Fibroblast of skin of abdomen (primary cell): ENCODE measurements around the gene TOP3B.

Experiments used
- DNase-seq: peaks from one replicate; pipeline ENCODE4 v3.0.0-alpha.2; 2013

TOP3B gene

DNA sequence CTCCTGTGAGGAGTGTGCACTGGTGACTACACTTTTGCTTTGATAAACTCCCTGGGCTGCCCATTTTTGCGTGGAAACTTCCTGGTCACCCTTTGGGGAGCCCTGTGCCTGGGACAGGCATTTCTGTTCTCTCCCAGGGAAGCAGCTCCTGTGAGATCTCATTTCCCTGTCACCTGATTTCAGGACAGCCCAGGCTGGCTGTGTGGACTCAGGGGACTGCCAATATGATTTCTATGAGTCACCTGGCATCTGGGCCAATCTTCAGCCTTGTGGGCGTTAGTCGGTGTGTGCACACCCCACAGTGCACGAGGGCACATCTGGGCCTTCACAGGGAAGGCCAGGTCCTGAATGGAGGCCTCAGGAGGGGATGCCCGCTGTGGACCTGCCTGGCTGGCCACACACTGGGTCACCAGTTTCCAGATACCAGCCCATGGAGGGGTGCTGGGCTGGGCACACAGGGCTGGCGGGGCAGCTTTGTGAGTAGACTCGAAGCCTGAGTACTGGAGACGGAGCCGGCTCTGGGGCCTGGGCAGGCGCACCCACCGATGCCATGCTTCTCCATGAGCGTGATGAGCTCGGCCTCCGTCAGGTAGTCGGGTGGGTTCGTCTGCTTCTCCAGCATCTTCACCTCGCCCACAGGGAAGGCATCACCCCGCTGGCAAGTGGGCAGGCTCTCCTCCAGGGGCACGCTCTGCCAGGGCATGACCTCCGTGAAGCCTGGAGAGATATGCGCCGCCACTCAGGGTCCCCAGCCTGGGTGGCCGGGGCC lies 20.5 kb downstream of the TOP3B start:
- DNase-seq, result no peak

DNA sequence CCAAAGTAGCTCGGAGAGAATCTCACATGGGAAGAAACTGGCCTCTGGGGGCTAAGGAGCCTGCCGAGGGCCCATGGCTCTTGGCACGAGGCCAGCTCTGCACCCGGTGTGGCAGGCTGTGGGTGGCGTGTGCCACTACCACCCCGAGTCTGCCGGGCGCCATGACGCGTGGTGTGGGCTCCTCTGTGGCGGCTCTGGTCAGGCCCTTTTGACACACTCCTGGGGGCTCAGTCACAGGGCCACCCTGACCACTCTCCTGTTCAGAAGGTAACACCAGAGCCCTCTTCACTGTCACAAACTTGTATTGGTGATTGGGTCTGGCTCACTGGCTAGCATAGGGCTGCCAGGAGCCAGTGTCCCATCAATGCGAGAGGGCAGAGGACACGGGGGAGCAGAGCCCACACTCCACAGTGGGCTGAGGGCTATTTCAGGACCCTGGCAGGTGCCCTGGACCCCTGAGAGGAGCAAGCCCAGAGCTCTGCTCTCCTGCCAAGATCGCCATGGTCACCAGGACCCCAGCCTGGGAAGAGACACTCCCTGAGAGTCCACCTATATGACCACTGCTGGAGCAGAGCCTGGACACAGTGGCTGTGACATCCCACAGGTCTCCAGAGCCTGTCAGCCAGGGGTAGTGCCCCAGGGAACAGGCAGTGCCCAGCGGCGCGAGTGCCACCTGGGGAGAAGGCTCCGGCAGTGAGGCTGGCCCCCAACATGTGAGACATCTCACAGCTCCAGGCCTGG lies 21.3 kb downstream of the TOP3B start:
- DNase-seq, result no peak

DNA sequence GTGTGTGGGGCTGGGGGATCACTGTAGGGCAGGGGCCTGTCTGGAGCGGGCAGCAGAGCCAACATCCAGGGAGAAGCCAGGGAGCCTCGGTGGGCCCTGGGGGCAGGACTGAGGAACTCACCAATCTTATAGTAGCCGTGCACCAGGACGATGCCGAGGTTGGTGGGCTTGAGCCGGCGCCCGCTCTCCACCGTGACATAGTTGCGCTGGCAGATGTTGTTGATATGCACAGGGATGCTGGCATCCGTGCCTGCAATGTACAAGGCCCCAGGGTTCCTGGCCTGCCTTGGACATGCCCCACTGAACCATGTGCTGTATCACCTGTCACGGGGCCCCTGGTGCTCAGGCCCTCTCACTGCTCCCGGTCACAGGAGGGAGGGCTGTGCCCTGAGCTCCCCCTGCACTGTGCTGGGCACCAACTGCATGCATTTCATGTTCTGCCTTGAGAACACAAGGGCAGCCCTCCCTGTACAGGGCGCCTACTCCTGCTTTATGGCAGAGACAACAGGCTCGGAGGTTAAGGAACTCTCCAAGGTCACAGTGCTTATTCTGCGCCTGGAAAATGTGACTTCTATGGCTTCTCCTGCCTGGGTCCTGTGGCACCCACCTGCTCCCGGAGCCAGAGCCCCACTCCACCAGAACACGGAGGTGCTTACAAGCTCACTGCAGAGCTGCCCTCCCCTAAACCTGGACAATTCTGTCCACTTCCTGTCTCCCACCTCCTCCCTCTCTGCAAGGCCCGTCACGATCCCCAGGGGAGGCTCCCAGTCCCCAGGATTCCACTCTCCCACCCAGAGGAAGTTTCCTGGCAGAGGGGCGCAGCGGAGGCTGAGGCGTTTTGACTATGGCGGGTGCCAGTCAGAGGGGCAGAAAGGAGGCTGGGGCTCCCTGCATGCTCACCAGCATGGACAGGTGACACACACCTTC lies 22.1 kb downstream of the TOP3B start:
- DNase-seq, result no peak

DNA sequence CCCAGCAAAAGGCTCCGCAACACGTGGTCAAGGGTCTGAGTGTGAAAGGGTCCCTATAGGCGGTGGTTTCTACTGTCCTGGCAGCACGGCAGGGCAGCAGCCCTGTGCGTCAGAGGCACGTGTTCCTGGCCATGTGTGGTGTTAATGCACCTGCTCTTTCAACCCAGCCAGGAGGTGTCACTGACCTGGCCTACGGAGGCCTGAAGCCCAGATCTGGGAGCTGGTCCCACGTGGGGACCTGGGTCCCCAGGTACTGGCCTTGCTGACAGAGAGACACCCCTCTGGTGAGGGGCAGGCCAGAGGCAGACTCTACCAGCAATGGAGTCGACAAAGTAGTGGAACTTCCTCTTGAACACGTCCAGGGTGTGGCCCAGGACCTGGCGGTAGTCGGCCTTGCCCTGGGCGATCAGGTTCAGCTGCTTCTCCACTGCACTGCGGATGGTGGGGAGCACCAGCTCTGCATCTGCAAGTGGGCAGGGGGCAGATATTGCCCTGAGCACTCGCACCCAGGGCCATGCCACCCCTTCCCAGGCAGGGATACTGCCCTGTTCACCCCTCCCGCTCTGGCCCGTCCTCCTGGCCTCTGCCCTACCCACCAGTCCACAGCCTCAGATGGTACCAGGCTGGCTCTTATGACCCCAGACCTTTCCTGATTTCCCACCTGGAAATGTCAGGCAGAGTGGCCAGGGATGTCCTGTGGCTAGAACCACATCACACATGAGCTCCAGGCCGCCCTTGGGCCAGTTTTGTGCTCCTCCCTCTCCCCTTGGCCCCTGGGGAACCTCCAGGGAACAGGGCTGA lies 23.1 kb downstream of the TOP3B start:
- no peak for DNase-seq

DNA sequence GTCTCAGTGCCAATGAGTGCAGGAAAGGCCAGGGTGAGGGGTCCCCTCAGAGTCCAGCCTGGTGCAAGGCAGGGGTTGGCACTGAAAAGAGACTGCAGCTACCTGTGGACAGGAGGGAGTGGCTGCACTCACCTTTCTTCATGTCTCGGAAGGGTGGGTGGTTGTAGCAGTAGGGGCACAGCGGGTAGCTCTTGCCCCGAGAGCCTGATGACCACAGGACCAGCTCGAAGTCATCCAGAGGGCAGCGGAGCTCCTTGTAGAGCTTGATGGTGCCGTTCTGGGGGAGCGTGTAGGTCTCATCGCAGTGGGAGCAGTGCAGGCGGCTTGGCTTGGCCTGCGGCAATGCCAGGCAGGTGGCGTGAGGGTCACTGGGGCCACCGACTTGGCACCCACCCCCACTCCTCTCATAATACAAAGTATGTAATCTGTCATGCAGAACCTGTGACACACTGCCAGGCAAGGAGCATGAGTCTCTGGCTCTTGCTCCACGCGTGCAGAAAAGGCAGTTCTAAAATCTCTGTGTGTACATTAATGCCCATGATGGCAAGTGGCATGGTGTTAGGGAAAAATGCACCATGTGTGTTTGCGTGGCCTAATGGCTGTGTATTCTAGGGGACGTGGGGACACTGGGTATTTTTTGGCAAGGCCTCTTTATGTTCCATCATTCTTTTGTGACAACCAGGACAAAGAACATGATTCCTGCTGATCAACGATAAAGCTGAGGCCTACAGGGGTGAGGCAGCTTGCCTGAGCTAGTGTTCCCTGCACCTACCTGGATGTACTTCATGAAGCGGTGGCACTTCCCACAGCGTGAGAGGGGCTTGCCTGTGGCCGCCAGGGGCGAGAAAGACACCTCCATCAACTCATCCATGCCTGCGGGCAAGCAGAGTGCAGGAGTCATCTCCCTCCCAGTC lies 24.0 kb downstream of the TOP3B start:
- no peak for DNase-seq

DNA sequence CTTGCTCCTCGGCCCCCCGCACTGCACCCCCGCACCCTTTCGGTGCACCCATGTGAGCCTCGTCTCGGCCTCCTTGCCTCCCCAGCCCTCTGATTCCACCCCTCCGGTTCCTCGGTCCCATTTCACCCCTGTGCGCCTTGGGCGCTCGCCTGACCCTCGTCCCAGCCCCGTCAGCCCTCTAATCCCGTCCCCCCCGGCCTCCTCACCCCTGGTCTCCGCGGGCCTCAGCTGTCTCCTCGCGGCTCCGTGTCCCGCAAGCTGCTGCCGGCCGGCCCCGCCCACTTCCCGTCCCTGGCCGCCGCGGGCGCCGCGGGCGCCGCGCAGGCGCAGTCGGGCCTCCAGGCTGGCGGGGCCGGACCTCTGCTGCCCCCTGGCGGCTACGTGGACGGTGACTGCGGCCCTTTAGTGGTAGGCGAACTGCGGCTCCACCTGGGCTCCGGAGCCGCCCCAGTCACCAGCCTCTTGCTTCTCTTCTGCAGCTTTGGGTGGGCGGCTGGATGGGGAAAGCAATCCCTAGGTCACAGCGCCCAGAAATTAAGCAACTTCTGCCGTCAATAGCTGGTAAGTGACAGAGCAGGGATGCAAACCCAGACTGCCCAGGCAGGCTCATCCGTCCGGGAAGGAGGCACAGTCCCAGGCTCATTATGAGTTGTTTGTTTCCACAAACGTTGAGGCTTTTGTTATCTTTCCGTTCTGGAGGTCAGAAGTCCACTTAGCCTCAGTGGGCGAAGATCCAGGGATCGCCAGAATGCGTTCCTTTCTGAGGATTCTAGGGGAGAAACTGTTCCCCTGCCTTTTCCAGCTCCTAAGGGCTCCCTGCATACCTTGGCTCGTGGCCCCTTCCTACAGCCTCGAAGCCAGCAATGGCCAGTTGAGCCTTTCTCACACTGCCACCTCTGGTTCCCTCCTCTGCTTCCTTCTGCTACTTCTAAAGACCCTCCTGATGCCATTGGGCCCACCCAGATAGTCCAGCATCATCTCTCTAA lies 29.7 kb downstream of the TOP3B start, which contains the start of gene PPM1F:
PPM1F (minus strand) TSS at position 263 of the 986 bp plus-strand sequence. CDS start 6,800 bp downstream, outside the sequence.
- peak; percentile 74 for DNase-seq

DNA sequence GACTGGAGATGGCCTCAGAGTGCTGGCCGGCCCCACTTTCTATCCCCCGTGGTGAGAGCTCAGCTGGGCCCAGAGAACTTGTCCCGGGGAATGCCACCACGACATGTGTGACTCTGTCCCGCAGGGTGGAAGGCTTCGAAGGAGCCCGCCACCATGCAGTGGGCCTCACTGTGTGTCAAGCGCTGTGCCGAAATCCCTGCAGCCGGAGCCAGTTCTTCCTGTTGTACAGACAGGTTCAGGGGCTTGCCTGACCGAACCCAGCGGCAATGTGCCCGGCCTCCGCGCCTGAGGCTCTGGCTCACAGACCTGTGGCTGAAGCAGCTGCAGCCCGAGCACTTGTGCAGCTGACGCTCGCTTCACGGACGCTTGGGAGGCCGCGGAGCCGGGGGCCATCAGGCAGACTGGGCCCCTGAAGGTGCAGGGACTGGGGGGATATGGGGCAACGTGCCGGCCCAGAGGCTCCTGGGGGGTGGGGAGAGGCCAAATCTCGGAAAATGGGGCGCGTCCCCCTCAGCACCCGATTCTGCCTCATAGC lies 30.6 kb downstream of the TOP3B start:
- peak; percentile 20 for DNase-seq

DNA sequence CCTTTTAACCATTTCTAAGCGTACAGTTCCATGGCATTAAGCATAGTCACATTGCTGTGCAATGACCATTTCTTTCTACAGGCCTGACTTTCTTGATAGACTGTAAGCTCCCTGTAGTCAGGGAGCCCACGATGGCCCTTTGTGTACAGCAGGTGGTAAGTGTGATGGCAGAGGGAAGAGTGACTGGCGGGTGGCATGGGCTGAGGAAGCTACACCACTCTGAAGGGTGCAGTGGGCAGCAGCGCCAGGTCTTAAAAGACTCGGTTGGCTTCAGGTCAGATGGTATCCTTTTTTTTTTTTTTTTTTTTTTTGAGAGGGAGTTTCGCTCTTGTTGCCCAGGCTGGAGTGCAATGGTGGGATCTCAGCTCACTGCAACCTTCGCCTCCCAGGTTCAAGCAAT lies 31.5 kb downstream of the TOP3B start:
- no peak for DNase-seq

DNA sequence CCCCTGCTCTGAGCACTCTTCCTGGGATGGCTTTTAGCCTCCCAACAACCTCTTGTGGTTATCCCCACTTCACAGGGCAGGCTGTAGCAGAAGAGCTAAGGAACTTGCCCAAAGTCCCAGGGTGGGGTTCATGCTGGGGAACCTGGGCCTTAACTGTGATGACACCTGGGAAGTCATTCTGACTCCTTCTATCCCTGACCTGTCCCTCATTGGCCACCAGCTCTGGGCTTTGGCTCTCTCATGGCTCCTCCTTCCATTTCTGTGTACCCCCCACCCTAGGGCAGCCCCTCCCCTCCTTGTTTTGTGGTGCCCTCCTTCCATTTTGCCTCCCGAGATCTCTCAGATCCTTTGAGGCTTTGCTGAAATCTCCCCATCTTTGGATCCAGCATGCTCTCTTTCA lies 32.6 kb downstream of the TOP3B start:
- no peak for DNase-seq

DNA sequence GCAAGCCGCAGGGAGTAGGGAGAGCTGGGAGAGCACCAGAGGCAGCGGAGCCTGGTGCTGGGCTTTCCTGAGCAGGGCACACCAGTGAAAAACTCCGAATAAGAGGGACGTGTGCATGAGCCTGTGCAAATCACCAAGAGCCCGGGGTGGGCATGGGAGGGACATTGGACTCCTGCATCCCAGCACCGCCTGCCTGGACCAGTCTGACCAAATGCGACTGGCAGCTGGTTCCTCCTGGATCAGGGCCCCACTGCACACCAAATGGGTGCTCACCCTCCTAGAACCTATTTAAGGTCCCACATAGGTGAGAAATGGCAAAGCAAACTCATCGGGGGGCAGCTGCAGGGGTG lies 33.0 kb downstream of the TOP3B start:
- DNase-seq, result no peak

DNA sequence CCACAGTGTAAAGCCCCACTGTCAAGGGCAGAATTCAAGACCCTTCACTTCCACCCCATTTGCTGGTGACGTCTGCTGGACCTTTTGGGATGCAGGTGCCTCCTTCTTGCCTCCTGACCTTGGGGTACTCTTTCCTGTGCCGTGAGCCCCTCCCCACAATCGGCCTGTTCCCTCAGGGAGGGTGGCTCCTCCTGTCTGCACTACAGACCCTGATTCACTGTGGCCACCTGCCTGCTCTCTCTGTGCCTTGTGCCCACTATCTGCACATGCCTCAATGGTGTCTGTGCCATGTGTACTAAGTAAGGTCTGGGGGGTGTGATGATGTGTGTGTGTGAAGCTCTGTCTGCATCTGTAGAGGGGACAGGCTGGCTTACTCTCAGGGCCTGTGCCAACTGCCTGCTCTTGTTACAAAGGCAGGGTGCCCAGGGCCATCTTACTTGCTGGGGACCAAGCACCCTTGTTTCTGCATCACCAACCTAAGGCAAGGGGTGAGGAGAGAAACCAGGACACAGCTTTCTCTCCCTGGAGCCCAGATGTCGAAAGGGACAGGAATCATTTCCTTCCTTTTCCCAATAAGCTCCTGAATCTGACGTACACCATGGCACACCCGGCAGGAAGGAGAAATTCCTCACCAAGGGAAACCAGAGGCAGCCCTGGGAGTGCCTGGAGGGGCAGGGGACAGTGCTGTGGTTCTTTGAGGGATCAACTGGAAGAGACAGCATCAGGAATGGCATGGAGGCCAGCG lies 33.6 kb downstream of the TOP3B start:
- no peak for DNase-seq

DNA sequence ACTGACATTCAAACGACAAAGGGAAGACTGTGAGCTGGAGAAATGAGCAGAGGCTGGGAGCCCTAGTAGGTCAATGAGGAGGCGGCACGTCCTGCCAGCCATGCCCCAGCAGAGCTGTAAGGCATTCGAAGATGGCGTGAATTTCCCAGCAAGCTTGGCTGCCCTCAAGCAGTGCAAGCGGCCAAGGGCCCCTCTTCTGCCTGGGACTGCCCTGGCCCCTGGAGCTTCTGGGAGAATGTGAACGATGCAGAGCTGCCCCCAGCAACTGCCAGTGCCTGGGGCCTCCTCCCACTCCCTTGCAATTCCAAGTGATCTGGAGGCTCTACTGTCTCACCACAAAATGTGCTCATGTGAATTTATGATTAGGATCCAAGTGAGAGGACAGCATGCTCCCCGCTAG lies 34.2 kb downstream of the TOP3B start:
- DNase-seq, result no peak

DNA sequence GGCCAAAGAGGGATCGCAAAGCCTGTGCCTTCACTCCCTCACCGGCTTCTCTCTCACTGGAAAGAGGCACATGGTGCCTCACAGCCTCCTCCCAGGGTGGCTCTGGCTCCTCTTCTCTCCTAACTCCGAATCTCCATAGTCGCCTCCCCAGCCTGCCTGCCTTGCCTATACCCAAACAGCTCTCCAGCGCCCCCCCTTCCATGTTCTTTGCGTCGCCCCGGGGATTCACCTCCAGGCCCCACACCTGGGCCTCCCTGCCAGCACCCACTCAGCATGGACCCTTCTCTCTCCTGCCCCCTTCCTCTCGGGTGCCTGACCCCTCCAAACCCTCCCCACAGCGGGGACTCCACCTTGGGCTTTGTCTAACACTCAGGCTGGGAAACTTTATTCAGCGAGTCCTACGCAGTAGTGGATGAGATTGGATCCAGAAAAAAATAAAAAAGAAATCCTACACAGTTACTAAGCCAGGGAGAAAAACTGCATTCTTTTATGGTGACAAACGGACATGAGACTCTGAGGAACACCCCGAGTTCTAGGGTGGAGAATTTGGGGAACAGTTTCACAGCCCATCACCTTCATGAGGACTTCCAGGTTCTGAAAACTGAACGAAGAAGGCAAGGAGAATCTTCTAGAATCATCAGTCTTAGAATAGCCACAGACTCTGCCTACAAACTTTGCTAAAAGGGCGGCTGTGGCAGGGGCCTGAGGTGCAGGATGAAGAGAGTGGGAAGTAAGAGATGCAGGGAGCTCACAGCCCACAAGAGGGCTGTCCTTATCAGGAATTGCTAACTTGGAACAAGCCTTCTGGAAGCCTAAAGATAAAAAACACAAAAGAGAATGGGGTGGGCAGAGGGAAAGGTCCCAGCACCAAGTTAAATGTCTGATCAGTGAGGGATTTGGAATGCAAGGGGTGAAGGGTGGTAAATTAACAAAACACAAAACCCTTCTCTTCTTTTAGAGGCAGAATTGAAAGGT lies 35.3 kb downstream of the TOP3B start:
- peak; percentile 57 for DNase-seq

DNA sequence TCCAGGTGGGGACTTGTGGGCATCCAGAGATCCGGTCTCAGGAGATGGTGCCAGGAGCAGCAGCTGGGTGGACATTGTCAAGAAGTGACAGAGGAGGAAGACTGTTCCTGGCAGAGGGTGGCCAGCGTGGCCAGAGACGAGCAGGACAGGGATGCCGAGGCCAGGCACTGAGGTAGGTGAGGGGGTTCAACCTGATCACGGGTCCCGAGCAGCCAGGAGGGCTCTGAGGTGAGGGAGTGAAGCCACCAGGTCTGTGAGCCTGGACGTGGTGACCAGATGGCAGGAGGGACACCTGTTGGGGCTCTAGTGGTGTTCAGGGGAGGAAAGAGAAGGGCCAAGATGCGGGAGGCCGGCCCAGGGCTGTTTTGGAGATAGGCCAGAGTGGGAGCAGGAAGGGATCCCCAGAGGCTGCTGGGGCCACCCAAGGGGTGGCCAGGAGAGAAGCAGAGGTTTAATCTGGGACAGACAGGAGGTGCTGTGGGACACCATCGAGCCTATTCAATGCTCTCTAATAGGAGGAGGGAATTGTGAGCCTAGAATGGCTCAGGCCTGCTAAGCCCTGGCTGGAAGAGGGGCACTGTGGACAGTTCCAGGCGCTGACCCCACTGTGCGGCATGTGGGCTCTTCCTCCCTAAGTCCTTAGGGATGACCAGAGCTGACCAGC lies 36.2 kb downstream of the TOP3B start:
- no peak for DNase-seq

DNA sequence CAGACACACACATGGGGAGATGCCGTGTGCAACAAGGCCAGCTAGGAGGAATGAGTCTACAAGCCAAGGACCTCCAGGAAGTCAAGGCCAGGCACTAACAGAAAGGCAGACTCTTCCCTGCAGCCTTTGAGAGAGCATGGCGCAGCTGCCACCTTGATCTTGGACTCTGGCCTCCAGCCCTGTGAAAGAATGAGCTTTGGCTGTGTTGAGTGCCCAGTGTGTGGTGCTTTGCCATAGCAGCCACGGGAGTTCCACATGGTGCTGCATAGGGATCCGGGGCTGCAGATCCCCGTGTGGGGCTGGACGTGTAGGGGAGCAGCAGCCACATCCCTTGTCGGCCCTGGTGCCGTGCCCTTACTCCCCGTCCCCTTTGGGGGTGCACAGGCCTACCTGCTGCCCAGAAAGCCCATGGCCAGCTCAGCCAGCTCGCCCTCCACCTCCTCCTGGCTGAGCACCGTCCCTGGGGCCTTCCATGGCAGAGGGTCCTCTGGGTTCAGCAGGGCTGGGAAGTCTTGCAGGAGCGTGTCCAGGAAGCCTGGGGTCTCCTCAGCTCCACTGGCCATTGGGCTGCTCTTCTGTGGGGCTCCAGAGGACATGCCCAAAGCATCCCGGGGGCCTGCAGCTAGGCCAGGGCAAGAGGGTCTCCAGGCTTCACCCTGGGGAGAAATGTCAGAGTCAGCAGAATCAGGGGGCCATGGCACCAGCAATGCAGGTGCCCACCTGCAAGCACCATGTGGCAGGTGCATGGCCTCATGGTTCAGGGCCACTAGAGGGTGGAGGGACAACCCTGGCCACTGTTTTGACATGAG lies 36.9 kb downstream of the TOP3B start:
- DNase-seq, result no peak

DNA sequence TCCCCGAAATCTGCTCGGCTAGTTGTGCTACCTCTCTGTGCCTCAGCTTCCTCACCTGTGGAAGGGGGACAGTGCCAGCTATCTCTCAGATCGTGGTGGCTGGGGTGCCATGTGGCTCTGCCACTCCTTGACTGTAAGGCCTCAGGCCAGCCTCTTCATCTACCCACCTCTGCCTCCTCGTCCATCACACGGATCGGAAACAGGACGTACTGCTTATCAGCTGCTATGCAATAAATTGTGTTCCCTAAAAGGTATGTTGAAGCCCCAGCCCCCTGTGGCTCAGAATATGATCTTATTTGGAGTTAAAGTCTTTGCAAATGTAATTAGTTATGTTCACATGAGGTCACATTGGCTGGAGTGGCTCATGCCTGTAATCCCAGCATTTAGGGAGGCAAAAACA lies 37.7 kb downstream of the TOP3B start:
- no peak for DNase-seq
